GM10248 (cell line): Measurements from ENCODE around the gene VCX.
"Not testable (repeated sequence)": the region's sequence is repeated elsewhere in the genome, so short reads cannot be mapped to it uniquely, and the experiment has no call there.

Source experiments
- CTCF ChIA-PET: fragments of 300-600 bp; sonication (Branson Sonifier 250); formaldehyde crosslinking; extraction: SDS; loops from one replicate; lab custom pipeline; 2021; ENCODE audit warnings: antibody characterized with exemption; lab: Yijun Ruan, JAX
- POLR2A ChIA-PET: fragments of 350-650 bp; sonication (Branson Sonifier 250); formaldehyde crosslinking; extraction: SDS; loops from one replicate; lab custom pipeline; 2020; ENCODE audit warnings: antibody characterized with exemption; lab: Yijun Ruan, JAX
- DNase-seq: peaks from one replicate; pipeline ENCODE4 v3.0.0; 2012; ENCODE audit errors: extremely low spot score
- TF ChIP-seq, protein P1 (sequence below): IDR thresholded peaks from 2 replicates; pipeline ENCODE4 v1.5.1; 2012; ENCODE audit warnings: mild to moderate bottlenecking, low read depth; ENCODE audit errors: extremely low read depth, missing control alignments, control extremely low read depth

Gene VCX

DNA sequence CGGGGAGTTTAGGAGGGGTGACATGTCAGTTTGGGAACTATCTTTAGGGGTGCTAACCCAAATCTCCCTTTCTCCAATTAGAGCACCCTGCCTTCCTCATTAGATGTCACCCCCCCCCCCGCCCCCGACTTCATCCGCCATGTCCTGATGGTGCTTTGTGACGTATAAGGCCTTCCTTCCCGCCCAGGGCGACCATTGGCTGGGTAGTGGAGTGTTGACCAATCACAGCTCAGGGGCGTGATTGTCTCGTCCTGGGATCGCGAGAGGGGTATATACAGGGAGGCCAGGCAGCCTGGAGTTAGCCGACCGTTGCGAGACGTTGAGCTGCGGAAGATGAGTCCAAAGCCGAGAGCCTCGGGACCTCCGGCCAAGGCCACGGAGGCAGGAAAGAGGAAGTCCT is at the start of gene VCX:
VCX (plus strand) TSS at position 301 of the 400 bp plus-strand sequence; CDS start at position 334, 33 bp downstream.
- CTCF ChIA-PET, DNase-seq, POLR2A ChIA-PET: not testable (repeated sequence)

- no peak for DNase-seq
- ChIA-PET POLR2A (no interaction called here), CTCF (no interaction called here)
- TF ChIP-seq, protein P1, sequence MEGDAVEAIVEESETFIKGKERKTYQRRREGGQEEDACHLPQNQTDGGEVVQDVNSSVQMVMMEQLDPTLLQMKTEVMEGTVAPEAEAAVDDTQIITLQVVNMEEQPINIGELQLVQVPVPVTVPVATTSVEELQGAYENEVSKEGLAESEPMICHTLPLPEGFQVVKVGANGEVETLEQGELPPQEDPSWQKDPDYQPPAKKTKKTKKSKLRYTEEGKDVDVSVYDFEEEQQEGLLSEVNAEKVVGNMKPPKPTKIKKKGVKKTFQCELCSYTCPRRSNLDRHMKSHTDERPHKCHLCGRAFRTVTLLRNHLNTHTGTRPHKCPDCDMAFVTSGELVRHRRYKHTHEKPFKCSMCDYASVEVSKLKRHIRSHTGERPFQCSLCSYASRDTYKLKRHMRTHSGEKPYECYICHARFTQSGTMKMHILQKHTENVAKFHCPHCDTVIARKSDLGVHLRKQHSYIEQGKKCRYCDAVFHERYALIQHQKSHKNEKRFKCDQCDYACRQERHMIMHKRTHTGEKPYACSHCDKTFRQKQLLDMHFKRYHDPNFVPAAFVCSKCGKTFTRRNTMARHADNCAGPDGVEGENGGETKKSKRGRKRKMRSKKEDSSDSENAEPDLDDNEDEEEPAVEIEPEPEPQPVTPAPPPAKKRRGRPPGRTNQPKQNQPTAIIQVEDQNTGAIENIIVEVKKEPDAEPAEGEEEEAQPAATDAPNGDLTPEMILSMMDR: no peak
Observed at GRCh38 chrX:7798327-7798726, 44.6 kb upstream of the VCX start.

GRCh38 chrX:7801711-7802110 is 41.3 kb upstream of the VCX start:
- no peak for DNase-seq
- ChIA-PET POLR2A (no interaction called here), CTCF (no interaction called here)
- TF ChIP-seq, protein P1: no peak

DNA sequence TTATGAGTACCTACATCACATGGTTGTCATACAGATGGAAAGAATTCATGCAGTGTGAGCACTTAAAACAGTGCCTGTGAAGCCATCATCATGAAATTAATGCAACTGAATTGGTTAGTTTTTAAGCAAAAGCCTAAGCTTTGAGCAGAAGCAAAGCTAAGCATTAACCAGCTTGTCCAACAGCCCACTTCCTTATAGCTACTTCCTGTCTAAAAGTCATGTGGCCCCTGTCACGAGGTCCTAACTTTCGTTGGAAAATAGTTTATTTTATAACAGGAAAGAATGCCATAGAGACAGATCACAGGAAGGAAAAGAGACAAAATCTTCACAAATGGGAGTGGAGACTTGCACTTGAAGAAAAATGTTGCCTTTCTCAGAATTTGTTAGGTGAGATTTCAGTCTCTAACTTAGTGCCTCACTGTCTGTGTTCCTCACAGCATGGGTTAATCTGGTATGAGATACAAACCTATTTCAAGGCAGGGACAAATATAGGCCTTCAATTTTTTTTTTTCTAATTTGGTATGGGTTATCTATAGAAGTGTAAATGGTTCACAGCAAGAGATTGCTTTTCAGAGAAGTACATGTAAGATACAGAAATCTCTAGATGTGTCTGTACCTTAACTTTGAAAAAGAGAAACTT is 27.7 kb upstream of the VCX start:
- no peak for DNase-seq
- TF ChIP-seq, protein P1: no peak
- ChIA-PET CTCF (no interaction called here), POLR2A (no interaction called here)

DNA sequence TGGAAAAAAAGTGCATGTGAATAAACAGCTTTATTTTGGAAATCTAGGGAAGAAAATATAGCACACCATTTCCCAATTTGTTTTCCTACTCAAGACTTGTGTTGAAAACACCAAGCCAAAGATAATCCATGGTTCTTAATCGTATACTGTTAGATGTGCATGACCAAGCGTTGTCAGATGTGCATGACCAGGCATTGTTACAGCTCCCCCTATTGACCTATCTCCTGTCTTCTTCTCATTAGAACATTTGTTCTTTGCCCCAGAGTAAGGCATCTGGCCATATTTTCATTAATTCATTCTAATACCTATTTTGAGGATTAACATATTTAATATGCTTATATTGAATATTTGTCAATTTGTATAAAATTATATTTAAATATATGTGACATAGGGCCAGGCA is 14.4 kb upstream of the VCX start:
- POLR2A ChIA-PET: no interaction called here
- TF ChIP-seq, protein P1: no peak
- CTCF ChIA-PET: no interaction called here
- DNase-seq: peak; percentile 10

GRCh38 chrX:7841084-7841805 is 1.7 kb upstream of the VCX start:
- ChIA-PET POLR2A (no interaction called here), CTCF (no interaction called here)
- DNase-seq: no peak
- TF ChIP-seq, protein P1: no peak

DNA sequence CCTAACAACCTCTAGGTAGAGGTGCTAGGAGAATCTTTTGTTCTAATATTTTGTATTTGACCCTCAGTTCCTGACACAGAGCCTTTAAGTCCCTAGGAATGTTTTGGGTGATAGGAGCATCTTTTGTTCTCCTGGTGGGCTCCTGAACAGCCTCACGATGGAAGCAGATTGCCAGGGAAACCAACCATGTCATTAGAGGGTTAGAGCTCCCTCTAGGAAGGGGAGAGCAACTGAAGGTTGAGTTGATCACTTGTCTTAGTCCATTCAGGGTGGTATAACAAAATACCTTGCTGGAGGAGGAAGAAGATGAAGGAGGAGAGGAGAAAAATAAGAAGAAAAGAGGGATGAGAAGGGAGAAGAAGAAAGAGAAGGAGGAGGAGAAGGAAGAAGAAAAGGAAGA is 9.2 kb downstream of the VCX start:
- DNase-seq: no peak
- TF ChIP-seq, protein P1: no peak
- CTCF ChIA-PET: no interaction called here
- POLR2A ChIA-PET: no interaction called here
